HG03460 (cell line): ENCODE results near the gene ATAD1.
"Not testable (repeated sequence)": the region's sequence is repeated elsewhere in the genome, so short reads cannot be mapped to it uniquely, and the experiment has no call there.

Experiments
- ATAC-seq: cut with Tn5 transposase; IDR thresholded peaks from one replicate; pipeline ENCODE4 v1.9.1; 2021; ENCODE audit not compliant: unreplicated experiment

ATAD1 gene

GRCh38 chr10:87846711-87847110 is 28.7 kb upstream of the ATAD1 start:
- ATAC-seq: not testable (repeated sequence)

- ATAC-seq: no peak
Observed at GRCh38 chr10:87846023-87846422, 28.0 kb upstream of the ATAD1 start.

- no peak for ATAC-seq
Observed at GRCh38 chr10:87845624-87845998, 27.6 kb upstream of the ATAD1 start.

GRCh38 chr10:87844837-87845623 is 27.0 kb upstream of the ATAD1 start:
- ATAC-seq: no peak

GRCh38 chr10:87843714-87844113 is 25.7 kb upstream of the ATAD1 start:
- no peak for ATAC-seq

- ATAC-seq: no peak
Observed at GRCh38 chr10:87842776-87843497, 24.9 kb upstream of the ATAD1 start.

GRCh38 chr10:87842220-87842641 is 24.2 kb upstream of the ATAD1 start:
- ATAC-seq: no peak

- no peak for ATAC-seq
Observed at GRCh38 chr10:87841186-87841585, 23.2 kb upstream of the ATAD1 start.

GRCh38 chr10:87838650-87839049 is 20.6 kb upstream of the ATAD1 start:
- no peak for ATAC-seq

- no peak for ATAC-seq
Observed at GRCh38 chr10:87837445-87837844, 19.4 kb upstream of the ATAD1 start.

GRCh38 chr10:87836098-87836497 is 18.1 kb upstream of the ATAD1 start:
- ATAC-seq: no peak

- ATAC-seq: no peak
Observed at GRCh38 chr10:87829986-87830729, 12.1 kb upstream of the ATAD1 start.

- not testable (repeated sequence) for ATAC-seq
Observed at GRCh38 chr10:87829051-87829450, 11.0 kb upstream of the ATAD1 start.

- no peak for ATAC-seq
Observed at GRCh38 chr10:87827681-87828080, 9.7 kb upstream of the ATAD1 start.

- no peak for ATAC-seq
Observed at GRCh38 chr10:87826653-87827052, 8.6 kb upstream of the ATAD1 start.

- no peak for ATAC-seq
Observed at GRCh38 chr10:87819289-87819585, 1.2 kb upstream of the ATAD1 start.

GRCh38 chr10:87818505-87819288 is 671 bp upstream of the ATAD1 start:
- peak; percentile 57 for ATAC-seq

GRCh38 chr10:87816898-87817608 is 973 bp downstream of the ATAD1 start:
- ATAC-seq: no peak

GRCh38 chr10:87816163-87816897 is 1.7 kb downstream of the ATAD1 start:
- ATAC-seq: no peak
